IMR-90 (cell line): Measurements from ENCODE around the gene TOMM7. TPM values are rescaled to one million over a fixed set of nuclear protein-coding genes. Genes with fewer than 3 reads are reported as not detected.

Source experiments
- ATAC-seq: fragments of 200-7000 bp; cut with Tn5 transposase; 2 replicates; pipeline ENCODE4 v1.9.1; 2020; ENCODE audit warnings: low read depth, mild to moderate bottlenecking, moderate library complexity
- BruUV-seq: library from RNA; stranded (reverse); fragments of 400-500 nt; replicated peaks from 2 replicates; lab custom pipeline; 2021; lab: Mats Ljungman, UMichigan
- CTCF ChIA-PET: fragments of 300-600 bp; formaldehyde crosslinking; extraction: SDS; loops from one replicate; lab custom pipeline; 2021; ENCODE audit warnings: antibody characterized with exemption; lab: Yijun Ruan, JAX
- POLR2A ChIA-PET: fragments of 300-600 bp; sonication (Branson Sonifier 250); formaldehyde crosslinking; loops from one replicate; lab custom pipeline; 2022; ENCODE audit warnings: antibody characterized with exemption; ENCODE audit not compliant: unreplicated experiment; lab: Charles Lee
- DNase-seq: peaks from one replicate; pipeline ENCODE4 v3.0.0; 2013
- H2AFZ ChIP-seq: replicated peaks from 2 replicates; pipeline ENCODE3; 2013; ENCODE audit warnings: low read length, mild to moderate bottlenecking; ENCODE audit not compliant: poor library complexity
- H2AK5ac ChIP-seq: 2 replicates; pipeline ENCODE4 v1.6.1; 2013; ENCODE audit warnings: low read depth, low read length, inconsistent platforms
- H2AK9ac ChIP-seq: replicated peaks from 2 replicates; pipeline ENCODE3; 2013; ENCODE audit warnings: mild to moderate bottlenecking, low read depth, low read length, moderate library complexity; ENCODE audit not compliant: poor library complexity
- H2BK120ac ChIP-seq: 2 replicates; pipeline ENCODE4 v1.6.1; 2013; ENCODE audit warnings: low read depth, low read length, inconsistent platforms
- H2BK15ac ChIP-seq: 3 replicates; pipeline ENCODE4 v1.6.1; 2013; ENCODE audit warnings: low read depth, low read length, inconsistent platforms
- H2BK20ac ChIP-seq: 2 replicates; pipeline ENCODE4 v1.6.1; 2013; ENCODE audit warnings: low read depth, mild to moderate bottlenecking, inconsistent platforms, low read length, moderate library complexity
- H2BK5ac ChIP-seq: 2 replicates; pipeline ENCODE4 v1.6.1; 2013; ENCODE audit warnings: mild to moderate bottlenecking, low read depth, low read length, inconsistent platforms; ENCODE audit not compliant: poor library complexity, severe bottlenecking
- H3K14ac ChIP-seq: replicated peaks from 2 replicates; pipeline ENCODE4 v1.6.1; 2013; ENCODE audit warnings: low read depth, low read length, inconsistent platforms
- H3K18ac ChIP-seq: 2 replicates; pipeline ENCODE4 v1.6.1; 2013; ENCODE audit warnings: low read depth, low read length, control low read depth
- H3K23ac ChIP-seq: 2 replicates; pipeline ENCODE4 v1.6.1; 2013; ENCODE audit warnings: low read depth, low read length, inconsistent platforms
- H3K27ac ChIP-seq: 2 replicates; pipeline ENCODE4 v1.5.1; 2013; ENCODE audit warnings: mild to moderate bottlenecking, control low read depth, low read length; ENCODE audit not compliant: insufficient read depth
- H3K27me3 ChIP-seq: 2 replicates; pipeline ENCODE4 v1.6.1; 2013; ENCODE audit warnings: low read length; ENCODE audit not compliant: control insufficient read depth, insufficient read depth
- H3K36me3 ChIP-seq: 2 replicates; pipeline ENCODE4 v1.6.1; 2013; ENCODE audit warnings: low read length, mixed read lengths; ENCODE audit not compliant: control insufficient read depth, insufficient read depth
- H3K4ac ChIP-seq: 2 replicates; pipeline ENCODE4 v1.6.1; 2013; ENCODE audit warnings: low read depth, low read length, inconsistent platforms
- H3K4me1 ChIP-seq: 2 replicates; pipeline ENCODE4 v1.6.1; 2013; ENCODE audit warnings: low read length, mixed read lengths; ENCODE audit not compliant: control insufficient read depth, insufficient read depth
- H3K4me2 ChIP-seq: 2 replicates; pipeline ENCODE4 v1.6.1; 2013; ENCODE audit warnings: low read depth, mild to moderate bottlenecking, control low read depth, low read length, moderate library complexity
- H3K4me3 ChIP-seq: 2 replicates; pipeline ENCODE4 v1.5.1; 2013; ENCODE audit warnings: low read depth, mild to moderate bottlenecking, control low read depth, low read length, moderate library complexity; ENCODE audit not compliant: insufficient read depth
- H3K56ac ChIP-seq: 2 replicates; pipeline ENCODE4 v1.6.1; 2013; ENCODE audit warnings: low read length, inconsistent platforms; ENCODE audit not compliant: insufficient read depth; ENCODE audit errors: extremely low read depth
- H3K79me1 ChIP-seq, 2 experiments: 2 replicates each; pipeline ENCODE4 v1.6.1; 2013; ENCODE audit warnings: low read length in 2 of 2, inconsistent platforms in 1 of 2, low read depth in 1 of 2
- H3K9ac ChIP-seq: 2 replicates; pipeline ENCODE4 v1.6.1; 2013; ENCODE audit warnings: low read depth, low read length, control low read depth
- H3K9me1 ChIP-seq: 2 replicates; pipeline ENCODE4 v1.6.1; 2013; ENCODE audit warnings: low read length, inconsistent platforms; ENCODE audit not compliant: insufficient read depth
- H3K9me3 ChIP-seq: 2 replicates; pipeline ENCODE4 v1.6.1; 2013; ENCODE audit warnings: low read length; ENCODE audit not compliant: control insufficient read depth, insufficient read depth
- H4K20me1 ChIP-seq: 2 replicates; pipeline ENCODE4 v1.6.1; 2013; ENCODE audit warnings: low read length, inconsistent platforms; ENCODE audit not compliant: insufficient read depth
- H4K5ac ChIP-seq: 2 replicates; pipeline ENCODE4 v1.6.1; 2013; ENCODE audit warnings: mild to moderate bottlenecking, low read depth, low read length, control low read depth
- H4K8ac ChIP-seq, 2 experiments: 2 replicates each; pipeline ENCODE4 v1.6.1; 2013; ENCODE audit warnings: low read depth in 2 of 2, low read length in 2 of 2, control low read depth in 1 of 2, inconsistent platforms in 1 of 2
- H4K91ac ChIP-seq: 2 replicates; pipeline ENCODE4 v1.6.1; 2013; ENCODE audit warnings: low read depth, low read length, inconsistent platforms; ENCODE audit not compliant: insufficient read depth
- BHLHE40 ChIP-seq: fragments of 150-350 bp; IDR thresholded peaks from 2 replicates; pipeline ENCODE4 v1.6.1; 2016; ENCODE audit warnings: mild to moderate bottlenecking, low read depth, low read length
- CEBPB ChIP-seq: IDR thresholded peaks from 2 replicates; pipeline ENCODE4 v1.6.1; 2012; ENCODE audit warnings: low read depth, low read length, improper control_type of control experiment
- CHD1 ChIP-seq: IDR thresholded peaks from 2 replicates; pipeline ENCODE4 v1.6.1; 2012; ENCODE audit warnings: low read depth, low read length, improper control_type of control experiment
- CTCF ChIP-seq: conservative IDR thresholded peaks from 2 replicates; pipeline ENCODE4 v1.5.1; 2012; ENCODE audit warnings: mild to moderate bottlenecking, low read depth, low read length, improper control_type of control experiment
- FOS ChIP-seq: fragments of 150-350 bp; IDR thresholded peaks from 2 replicates; pipeline ENCODE4 v1.6.1; 2016; ENCODE audit warnings: low read depth, low read length
- MAFK ChIP-seq: IDR thresholded peaks from 2 replicates; pipeline ENCODE4 v1.6.1; 2012; ENCODE audit warnings: low read depth, low read length, improper control_type of control experiment
- MAZ ChIP-seq: IDR thresholded peaks from 2 replicates; pipeline ENCODE4 v1.6.1; 2012; ENCODE audit warnings: low read depth, mild to moderate bottlenecking, low read length, improper control_type of control experiment, moderate library complexity, borderline replicate concordance
- MXI1 ChIP-seq: IDR thresholded peaks from 2 replicates; pipeline ENCODE4 v1.6.1; 2012; ENCODE audit warnings: low read depth, mild to moderate bottlenecking, low read length, moderate library complexity, borderline replicate concordance
- NFE2L2 ChIP-seq: fragments of 150-350 bp; IDR thresholded peaks from 2 replicates; pipeline ENCODE4 v1.6.1; 2016; ENCODE audit warnings: low read depth, mild to moderate bottlenecking, low read length
- POLR2A ChIP-seq: IDR thresholded peaks from 2 replicates; pipeline ENCODE4 v1.6.1; 2012; ENCODE audit warnings: mild to moderate bottlenecking, low read depth, low read length
- RAD21 ChIP-seq: IDR thresholded peaks from 2 replicates; pipeline ENCODE4 v1.6.1; 2012; ENCODE audit warnings: low read length, improper control_type of control experiment
- RCOR1 ChIP-seq: IDR thresholded peaks from 2 replicates; pipeline ENCODE4 v1.6.1; 2012; ENCODE audit warnings: mild to moderate bottlenecking, low read length, improper control_type of control experiment; ENCODE audit not compliant: insufficient replicate concordance
- RFX5 ChIP-seq: IDR thresholded peaks from 2 replicates; pipeline ENCODE4 v1.8.0; 2012; ENCODE audit warnings: low read depth, mild to moderate bottlenecking, low read length, moderate library complexity
- WGBS, 2 experiments: methylation state at CpG; one replicate each; pipeline versions ENCODE4 v1.1.5 to v1.1.7; 2013; ENCODE audit warnings: missing lambda C conversion rate in 2 of 2; ENCODE audit not compliant: insufficient read length in 1 of 2; ENCODE audit errors: extremely low coverage in 2 of 2; 5-methylcytosine and 5-hydroxymethylcytosine counted together
- dilution Hi-C: fragments of 300-500 bp; cut with HindIII; formaldehyde crosslinking; loops from one replicate; pipeline ENCODE4 v1.14.3; 2018; ENCODE audit warnings: low sequenced_read_pairs; ENCODE audit not compliant: unreplicated experiment
- in situ Hi-C: fragments of 300-500 bp; cut with MboI; formaldehyde crosslinking; loops from 3 replicates; pipeline ENCODE4 v1.14.3; 2019; ENCODE audit warnings: low sequenced_read_pairs, inconsistent platforms, mixed read lengths
- intact Hi-C: fragments of 100-400 bp; cut with micrococcal nuclease; formaldehyde crosslinking; loops from 2 replicates; pipeline ENCODE4 v1.10.0; 2022
- polyA plus RNA-seq, 3 experiments: library from polyadenylated mRNA; depleted of rRNA; stranded (reverse); fragments of >200 nt; gene quantifications; 2 replicates each; pipeline ENCODE4 v1.2.3, GENCODE V29; 2012; ENCODE audit warnings: low replicate concordance in 1 of 3
- total RNA-seq: library from RNA; depleted of rRNA; stranded (reverse); fragments of >200 nt; gene quantifications from 2 replicates; pipeline ENCODE4 v1.2.3, GENCODE V29; 2012

TOMM7 gene
- total and polyA plus RNA-seq, 2 of the 4 experiments (the other 2 are of a cell fraction) = 67.2 to 727 TPM

- H3K4me1 ChIP-seq = peaks cover 2% of the 10 kb centered on the region
- WGBS, 2 experiments = no CpG with 5 or more reads among the region's 1 CpG
- H3K79me1 ChIP-seq = peaks cover 0 to 7% of the 10 kb centered on the region in 2 experiments; a peak in 2 of 4 replicates
- H3K4ac ChIP-seq = no peak overlapping the region
- CTCF ChIA-PET = no interaction called here
- in situ Hi-C loops (no loop called here), dilution Hi-C loops (no loop called here), intact Hi-C loops (no loop called here)
- no peak overlapping the region for H3K9ac ChIP-seq
- H3K27me3 ChIP-seq = no peaks in the 10 kb centered on the region
- H2AFZ ChIP-seq = no peak overlapping the region
- no peak overlapping the region for H2BK120ac ChIP-seq
- H2BK5ac ChIP-seq = no peak overlapping the region
- no peak overlapping the region for H2BK20ac ChIP-seq
- ATAC-seq (no peak), DNase-seq (no peak)
- no peak overlapping the region for H4K5ac ChIP-seq
- H2AK9ac ChIP-seq = no peak overlapping the region
- no peak overlapping the region for H3K23ac ChIP-seq
- H3K36me3 ChIP-seq = no peaks in the 10 kb centered on the region
- no peak overlapping the region for H2BK15ac ChIP-seq
- POLR2A ChIA-PET = no interaction called here
- peaks cover 4% of the 10 kb centered on the region; the same call in 1 of the 2 replicates for H3K9me3 ChIP-seq
- no peak overlapping the region for H4K91ac ChIP-seq
- H3K56ac ChIP-seq = no peak overlapping the region
- no peak overlapping the region for H3K14ac ChIP-seq
- no peaks in the 10 kb centered on the region for H4K20me1 ChIP-seq
- no peak for TF ChIP-seq RFX5
- TF ChIP-seq MXI1 = no peak
- no peak for TF ChIP-seq BHLHE40
- no peak for TF ChIP-seq RAD21
- no peak for TF ChIP-seq FOS
- TF ChIP-seq NFE2L2 = no peak
- TF ChIP-seq CEBPB = no peak
- no peak for TF ChIP-seq CHD1
- no peak for TF ChIP-seq POLR2A
- no peak for TF ChIP-seq MAZ
- TF ChIP-seq RCOR1 = no peak
- TF ChIP-seq CTCF = no peak
- no peak for TF ChIP-seq MAFK
- BruUV-seq = no TSS peak
- no peak overlapping the region for H3K18ac ChIP-seq
- no peak overlapping the region for H3K4me2 ChIP-seq
- no peak overlapping the region for H2AK5ac ChIP-seq
- no peak overlapping the region for H4K8ac ChIP-seq
- no peak overlapping the region for H3K4me3 ChIP-seq
- no peak overlapping the region for H3K27ac ChIP-seq
- H3K9me1 ChIP-seq = peaks cover 6% of the 10 kb centered on the region; the same call in 1 of the 2 replicates
Observed at GRCh38 chr7:22849662-22850061, 27.0 kb upstream of the TOMM7 start.
